GM12878 (cell line): Measurements from ENCODE around the gene MARS1. TPM values are rescaled to one million over a fixed set of nuclear protein-coding genes. Genes with fewer than 3 reads are reported as not detected.

Source experiments
- ATAC-seq: fragments of 200-7000 bp; cut with Tn5 transposase; 3 replicates; pipeline ENCODE4 v1.9.1; 2020; ENCODE audit warnings: mild to moderate bottlenecking, moderate library complexity
- BruUV-seq: library from RNA; stranded (reverse); fragments of 400-500 nt; replicated peaks from 2 replicates; lab custom pipeline; 2021; lab: Mats Ljungman, UMichigan
- CTCF ChIA-PET: fragments of 300-600 bp; sonication (Branson Sonifier 250); formaldehyde crosslinking; extraction: SDS; loops from one replicate; lab custom pipeline; 2021; ENCODE audit warnings: inconsistent platforms; lab: Yijun Ruan, JAX
- POLR2A ChIA-PET: fragments of 350-600 bp; formaldehyde crosslinking; extraction: SDS; loops from one replicate; lab custom pipeline; 2021; ENCODE audit warnings: inconsistent platforms; lab: Charles Lee
- RAD21 ChIA-PET: fragments of 300-600 bp; sonication (Branson Sonifier 250); formaldehyde crosslinking; loops from one replicate; lab custom pipeline; 2023; ENCODE audit warnings: antibody characterized with exemption; ENCODE audit not compliant: unreplicated experiment; lab: Charles Lee
- SMC1A ChIA-PET: fragments of 300-600 bp; sonication (Branson Sonifier 250); formaldehyde crosslinking; loops from one replicate; lab custom pipeline; 2023; ENCODE audit not compliant: unreplicated experiment, uncharacterized antibody; lab: Charles Lee
- DNase-seq: peaks from one replicate; pipeline ENCODE4 v3.0.0-alpha.2; 2011; ENCODE audit warnings: low read depth, low spot score
- FAIRE-seq: peaks from 3 replicates; lab custom pipeline; 2011; peaks lifted over from hg19 to GRCh38; lab: Jason Lieb, UNC
- H2AFZ ChIP-seq: 2 replicates; pipeline ENCODE4 v1.6.0; 2011; ENCODE audit warnings: low read depth, low read length, control low read depth; ENCODE audit not compliant: control insufficient read depth
- H3K27ac ChIP-seq: 2 replicates; pipeline ENCODE4 v1.5.1; 2011; ENCODE audit warnings: control low read depth; ENCODE audit not compliant: control insufficient read depth, insufficient read depth
- H3K27me3 ChIP-seq, 2 experiments: replicated peaks in 1 of 2; 2 replicates each; pipeline versions ENCODE4 v1.6.0 to v1.6.1; 2011; ENCODE audit warnings: low read length in 1 of 2; ENCODE audit not compliant: control insufficient read depth in 2 of 2, insufficient read depth in 2 of 2
- H3K36me3 ChIP-seq, 2 experiments: 2 replicates each; pipeline ENCODE4 v1.5.1; 2011; ENCODE audit warnings: low read length in 1 of 2; ENCODE audit not compliant: control insufficient read depth in 2 of 2, insufficient read depth in 2 of 2
- H3K4me1 ChIP-seq: 2 replicates; pipeline ENCODE4 v1.6.1; 2011; ENCODE audit warnings: mild to moderate bottlenecking, low read length, moderate library complexity, mixed read lengths; ENCODE audit not compliant: control insufficient read depth, insufficient read depth
- H3K4me2 ChIP-seq: 2 replicates; pipeline ENCODE4 v1.6.0; 2011; ENCODE audit warnings: control low read depth; ENCODE audit not compliant: control insufficient read depth, insufficient read depth
- H3K4me3 ChIP-seq: fragments of 200-600 bp; sonication (generic); 2 replicates; pipeline ENCODE4 v1.5.1; 2016
- H3K79me2 ChIP-seq: 2 replicates; pipeline ENCODE4 v1.6.0; 2011; ENCODE audit warnings: low read length; ENCODE audit not compliant: control insufficient read depth, insufficient read depth
- H3K9ac ChIP-seq: 2 replicates; pipeline ENCODE4 v1.8.0; 2011; ENCODE audit warnings: low read length, control low read depth, mixed read lengths; ENCODE audit not compliant: control insufficient read depth, insufficient read depth
- H3K9me3 ChIP-seq: replicated peaks from 3 replicates; pipeline ENCODE4 v1.5.1; 2011; ENCODE audit warnings: mild to moderate bottlenecking, low read length; ENCODE audit not compliant: control insufficient read depth, insufficient read depth
- H4K20me1 ChIP-seq: 2 replicates; pipeline ENCODE4 v1.6.0; 2011; ENCODE audit not compliant: control insufficient read depth, insufficient read depth
- BHLHE40 ChIP-seq, 2 experiments: fragments of 450-650 bp in 1 of 2; IDR thresholded peaks; 2 replicates each; pipeline ENCODE4 v1.6.1; 2011 to 2017; ENCODE audit warnings: low read depth in 2 of 2, borderline replicate concordance in 1 of 2, improper control_type of control experiment in 1 of 2, low read length in 1 of 2, mild to moderate bottlenecking in 1 of 2
- CHD1 ChIP-seq: IDR thresholded peaks from 2 replicates; pipeline ENCODE4 v1.6.1; 2012; ENCODE audit warnings: low read depth, low read length, improper control_type of control experiment
- HCFC1 ChIP-seq: fragments of 150-350 bp; IDR thresholded peaks from 2 replicates; pipeline ENCODE4 v1.6.1; 2014; ENCODE audit warnings: low read length
- NR2C2 ChIP-seq: IDR thresholded peaks from 2 replicates; pipeline ENCODE4 v1.6.1; 2011; ENCODE audit warnings: borderline replicate concordance, low read depth; ENCODE audit not compliant: control insufficient read depth, insufficient read length
- SREBF2 ChIP-seq: IDR thresholded peaks from 2 replicates; pipeline ENCODE4 v1.6.1; 2012; ENCODE audit warnings: mild to moderate bottlenecking, low read length
- TCF3 ChIP-seq: IDR thresholded peaks from 2 replicates; pipeline ENCODE4 v1.6.1; 2012; ENCODE audit warnings: low read depth, mild to moderate bottlenecking, low read length, borderline replicate concordance; ENCODE audit not compliant: insufficient read depth
- WGBS: methylation state at CpG from one replicate; pipeline ENCODE4 v1.1.6; 2016; ENCODE audit warnings: low lambda C conversion rate; ENCODE audit not compliant: insufficient replicate concordance, insufficient coverage; ENCODE audit errors: missing lambda C conversion rate; 5-methylcytosine and 5-hydroxymethylcytosine counted together
- in situ Hi-C: fragments of 300-500 bp; cut with MboI; formaldehyde crosslinking; loops from 9 replicates; pipeline ENCODE4 v1.14.3; 2018; ENCODE audit warnings: mixed read lengths
- intact Hi-C: fragments of 100-400 bp; cut with micrococcal nuclease; formaldehyde crosslinking; loops from one replicate; pipeline ENCODE4 v1.14.2; 2022; ENCODE audit not compliant: unreplicated experiment
- polyA plus RNA-seq, 11 experiments: library from polyadenylated mRNA; depleted of rRNA in 4 of 11; unstranded in 6 of 11; stranded (reverse) in 5 of 11; fragments of >200 nt; fragmentation: Nextera tagmentation in 4 of 11; fragmentation: Illumina TruSeq in 1 of 11; extraction: Ambion mirVana in 4 of 11; extraction: Trizol in 1 of 11; gene quantifications; 1 replicate in 1 of 11; 2 replicates in 10 of 11; pipeline versions ENCODE4 v1.2.1 to v1.2.3, GENCODE V29; 2011 to 2016; ENCODE audit warnings: inconsistent platforms in 2 of 11, missing spikeins in 2 of 11, low read depth in 1 of 11
- total RNA-seq, 4 experiments: library from RNA; depleted of rRNA in 3 of 4; stranded (reverse); fragments of >200 nt in 3 of 4; fragmentation: Illumina TruSeq in 1 of 4; extraction: Trizol in 1 of 4; gene quantifications; 2 replicates each; pipeline versions ENCODE4 v1.2.1 to v1.2.3, GENCODE V29; 2013 to 2021
- TF ChIP-seq, protein P1 (sequence below): IDR thresholded peaks from 2 replicates; pipeline ENCODE4 v1.6.1; 2012; ENCODE audit warnings: low read depth, low read length, improper control_type of control experiment

The MARS1 gene
- total and polyA plus RNA-seq, 10 of the 15 experiments (the other 5 are each of a cell fraction or from before 2014, with no cell fraction given) = 72.3 to 270 (median 153) TPM

- DNase-seq (no peak), ATAC-seq (no peak), FAIRE-seq (no peak)
- TF ChIP-seq TCF3 = no peak
- no peak for TF ChIP-seq CHD1
- TF ChIP-seq, protein P1, sequence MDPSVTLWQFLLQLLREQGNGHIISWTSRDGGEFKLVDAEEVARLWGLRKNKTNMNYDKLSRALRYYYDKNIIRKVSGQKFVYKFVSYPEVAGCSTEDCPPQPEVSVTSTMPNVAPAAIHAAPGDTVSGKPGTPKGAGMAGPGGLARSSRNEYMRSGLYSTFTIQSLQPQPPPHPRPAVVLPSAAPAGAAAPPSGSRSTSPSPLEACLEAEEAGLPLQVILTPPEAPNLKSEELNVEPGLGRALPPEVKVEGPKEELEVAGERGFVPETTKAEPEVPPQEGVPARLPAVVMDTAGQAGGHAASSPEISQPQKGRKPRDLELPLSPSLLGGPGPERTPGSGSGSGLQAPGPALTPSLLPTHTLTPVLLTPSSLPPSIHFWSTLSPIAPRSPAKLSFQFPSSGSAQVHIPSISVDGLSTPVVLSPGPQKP = no peak
- no peak for TF ChIP-seq NR2C2
- TF ChIP-seq HCFC1 = no peak
- TF ChIP-seq SREBF2 = no peak
- no peak for TF ChIP-seq BHLHE40 (IDR thresholded peaks at IDR 0.05; ENCODE audit: borderline replicate concordance in 1 of 2, low read depth in 2 of 2, low read length in 1 of 2)
- 72% methylated on average over 5 of the region's 5 CpGs for WGBS
- Histone ChIP-seq H3K4me1 (no peaks in the 10 kb centered on the region), H3K4me3 (no peak overlapping the region), H3K36me3 (no peaks in the 10 kb centered on the region; a peak in 1 of 4 replicates), H3K27me3 (no peaks in the 10 kb centered on the region), H3K79me2 (no peaks in the 10 kb centered on the region), H3K27ac (no peak overlapping the region), H3K4me2 (no peak overlapping the region), H2AFZ (no peak overlapping the region), H3K9me3 (no peaks in the 10 kb centered on the region), H3K9ac (no peak overlapping the region), H4K20me1 (no peaks in the 10 kb centered on the region)
- ChIA-PET RAD21 (no interaction called here), SMC1A (interaction anchor here (0.7 to 1.4 kb wide), 3 partner anchors 8 to 23 kb away, joined by 3 read pairs; partner anchors contain the start of genes DCTN2 and DDIT3), POLR2A (interaction anchor here (1.8 kb wide), 1 partner anchor 11 kb away, joined by 4 read pairs; no protein-coding TSS in a partner anchor), CTCF (no interaction called here)
- BruUV-seq = no TSS peak
- intact Hi-C loops (no loop called here), in situ Hi-C loops (no loop called here)
Observed at GRCh38 chr12:57539134-57539768, 51.4 kb downstream of the MARS1 start.
